Gastrocnemius medialis (tissue), 4 donors: ENCODE data around the gene GAS6. TPM values are rescaled to one million over a fixed set of nuclear protein-coding genes. Genes with fewer than 3 reads are reported as not detected.
A peak's percentile ranks its signal among the peaks of the same experiment; 100 is the strongest.

ENCODE experiments used
- ATAC-seq, 2 donors: fragments of 150-250 bp; one replicate each; pipeline ENCODE4 v1.9.1; 2016
- DNase-seq, 2 donors: peaks; one replicate each; pipeline ENCODE4 v3.0.0-alpha.2; 2019
- H3K27ac ChIP-seq, 4 donors: fragments of 200-600 bp; sonication (generic); 1 replicate in 1 of 4; 2 replicates in 3 of 4; pipeline ENCODE4 v1.5.1; 2016 to 2018; ENCODE audit warnings: mild to moderate bottlenecking in 2 of 4, moderate library complexity in 1 of 4
- H3K27me3 ChIP-seq, 3 donors: fragments of 200-600 bp; sonication (generic) in 2 of 3; 1 replicate in 1 of 3; 2 replicates in 2 of 3; pipeline versions ENCODE4 v1.5.1 to v1.6.0; 2016 to 2019; ENCODE audit warnings: mild to moderate bottlenecking in 1 of 3, moderate library complexity in 1 of 3
- H3K36me3 ChIP-seq, 2 donors: fragments of 200-600 bp; sonication (generic) in 1 of 2; one replicate each; pipeline ENCODE4 v1.5.1; 2017 to 2018
- H3K4me1 ChIP-seq, 2 donors: fragments of 200-600 bp; sonication (generic) in 1 of 2; one replicate each; pipeline ENCODE4 v1.5.1; 2016 to 2017; ENCODE audit warnings: mild to moderate bottlenecking in 2 of 2
- H3K4me3 ChIP-seq, 4 donors: fragments of 200-600 bp; sonication (generic) in 3 of 4; 1 replicate in 1 of 4; 2 replicates in 3 of 4; pipeline ENCODE4 v1.5.1; 2016 to 2019; ENCODE audit warnings: mild to moderate bottlenecking in 2 of 4
- H3K9me3 ChIP-seq, 3 donors: fragments of 200-600 bp; sonication (generic) in 2 of 3; 1 replicate in 1 of 3; 2 replicates in 2 of 3; pipeline ENCODE4 v1.5.1; 2016 to 2019
- CTCF ChIP-seq, 5 experiments: fragments of 450-650 bp in 3 of 5; fragments of 200-600 bp in 2 of 5; sonication (generic) in 2 of 5; IDR thresholded peaks in 4 of 5; conservative IDR thresholded peaks in 1 of 5; 1 replicate in 4 of 5; 2 replicates in 1 of 5; pipeline ENCODE4 v1.5.1; 2016 to 2019; ENCODE audit warnings: antibody characterized with exemption in 5 of 5, mild to moderate bottlenecking in 3 of 5, moderate library complexity in 3 of 5
- POLR2A ChIP-seq, 2 donors: fragments of 450-650 bp; IDR thresholded peaks; one replicate each; pipeline ENCODE4 v1.6.1; 2017; ENCODE audit warnings: antibody characterized with exemption in 2 of 2, mild to moderate bottlenecking in 2 of 2, moderate library complexity in 2 of 2
- in situ Hi-C, 4 donors: fragments of 200-750 bp; cut with MboI; loops; one replicate each; pipeline versions ENCODE4 v1.15.0 to v1.8.0; 2017; ENCODE audit warnings: low sequenced_read_pairs in 4 of 4
- intact Hi-C: fragments of 100-400 bp; cut with DNase I; formaldehyde crosslinking; loops from one replicate; pipeline ENCODE4 v1.15.1; 2023; ENCODE audit warnings: low total_unique reads
- total RNA-seq, 4 donors: library from RNA; depleted of rRNA; stranded (reverse); fragments of >200 nt; gene quantifications; one replicate each; pipeline versions ENCODE4 v1.1.0 to v1.2.3, GENCODE V29; 2016

The GAS6 gene
- total RNA-seq, 4 donors from 2014 or later, result 68.6 to 122 (median 86.3) TPM

- Histone ChIP-seq H3K4me3 (no peak overlapping the region), H3K27ac (peak overlapping the region; percentile 89 to 93 (median 90)), H3K36me3 (no peaks in the 10 kb centered on the region), H3K27me3 (no peaks in the 10 kb centered on the region), H3K4me1 (peaks cover 21 to 38% of the 10 kb centered on the region in 2 donors), H3K9me3 (no peaks in the 10 kb centered on the region)
- no peak for TF ChIP-seq CTCF (IDR thresholded peaks at IDR 0.05 in 4 of 5, conservative IDR thresholded peaks at IDR 0.05 in 1 of 5)
- TF ChIP-seq POLR2A (IDR thresholded peaks at IDR 0.05), result no peak
- in situ Hi-C loops (loop anchor here in 1 of 4 donors (5.0 kb wide), 1 partner anchor 39 kb away; no protein-coding TSS in a partner anchor), intact Hi-C loops (loop anchor here (2.0 kb wide), 1 partner anchor 67 kb away; no protein-coding TSS in a partner anchor)
- ATAC-seq (no peak), DNase-seq (no peak)
Observed at GRCh38 chr13:113861433-113862030, 2.3 kb downstream of the GAS6 start.

GRCh38 chr13:113860665-113861432, 3.0 kb downstream of the GAS6 start:
- H3K4me3 ChIP-seq, result no peak overlapping the region
- H3K36me3 ChIP-seq, result no peaks in the 10 kb centered on the region
- TF ChIP-seq POLR2A (IDR thresholded peaks at IDR 0.05), result no peak
- TF ChIP-seq CTCF (IDR thresholded peaks at IDR 0.05 in 4 of 5, conservative IDR thresholded peaks at IDR 0.05 in 1 of 5), result no peak
- in situ Hi-C loops, result loop anchor here in 1 of 4 donors (5.0 kb wide), 1 partner anchor 39 kb away; no protein-coding TSS in a partner anchor
- H3K27me3 ChIP-seq, result no peaks in the 10 kb centered on the region
- H3K9me3 ChIP-seq, result no peaks in the 10 kb centered on the region
- no peak for DNase-seq
- H3K4me1 ChIP-seq, result peaks cover 27 to 45% of the 10 kb centered on the region in 2 donors
- peak overlapping the region in 3 of 4 donors; percentile 14 to 90 (median 89) for H3K27ac ChIP-seq
- ATAC-seq, result no peak
- intact Hi-C loops, result no loop called here

GRCh38 chr13:113860051-113860664, 3.7 kb downstream of the GAS6 start:
- H3K4me3 ChIP-seq, result no peak overlapping the region
- H3K9me3 ChIP-seq, result no peaks in the 10 kb centered on the region
- DNase-seq (peak in 1 of 2 donors; percentile 5), ATAC-seq (no peak)
- intact Hi-C loops, result no loop called here
- peaks cover 34 to 50% of the 10 kb centered on the region in 2 donors for H3K4me1 ChIP-seq
- TF ChIP-seq POLR2A (IDR thresholded peaks at IDR 0.05) (no peak), CTCF (IDR thresholded peaks at IDR 0.05 in 4 of 5, conservative IDR thresholded peaks at IDR 0.05 in 1 of 5) (no peak)
- no peaks in the 10 kb centered on the region for H3K36me3 ChIP-seq
- H3K27ac ChIP-seq, result peak overlapping the region in 2 of 4 donors; percentile 14 to 35
- H3K27me3 ChIP-seq, result no peaks in the 10 kb centered on the region
- in situ Hi-C loops, result loop anchor here in 1 of 4 donors (5.0 kb wide), 1 partner anchor 38 kb away; no protein-coding TSS in a partner anchor

- Histone ChIP-seq H3K4me3 (no peak overlapping the region), H3K4me1 (peaks cover 41 to 52% of the 10 kb centered on the region in 2 donors), H3K27ac (peak overlapping the region in 1 of 4 donors; percentile 11), H3K27me3 (no peaks in the 10 kb centered on the region), H3K36me3 (no peaks in the 10 kb centered on the region), H3K9me3 (no peaks in the 10 kb centered on the region)
- no peak for TF ChIP-seq POLR2A (IDR thresholded peaks at IDR 0.05)
- no peak for TF ChIP-seq CTCF (IDR thresholded peaks at IDR 0.05 in 4 of 5, conservative IDR thresholded peaks at IDR 0.05 in 1 of 5)
- intact Hi-C loops (no loop called here), in situ Hi-C loops (loop anchor here in 1 of 4 donors (5.0 kb wide), 1 partner anchor 37 kb away; no protein-coding TSS in a partner anchor)
- ATAC-seq (no peak), DNase-seq (peak in 1 of 2 donors; percentile 7)
Observed at GRCh38 chr13:113859311-113860050, 4.4 kb downstream of the GAS6 start.
